ENCODE measurements around the gene DCP1A.
"Not testable (repeated sequence)": the region's sequence is repeated elsewhere in the genome, so short reads cannot be mapped to it uniquely, and the experiment has no call there.

The DCP1A gene

GRCh38 chr3:53273146-53273670 lies 74.1 kb downstream of the DCP1A start:
- DNase-seq (ENCODE audit: low read depth in 2 of 2), result no peak
- no peak for TF ChIP-seq CTCF (IDR thresholded peaks at IDR 0.05; ENCODE audit: low read depth, low read length)
- no peak overlapping the region for H3K4me3 ChIP-seq (replicated peaks in 1 of 2; ENCODE audit: low read depth in 2 of 2, low read length in 2 of 2)

- DNase-seq (ENCODE audit: low read depth in 2 of 2), result peak; percentile 98
These were observed 77.2 kb downstream of the DCP1A start for GRCh38 chr3:53269888-53270880.

GRCh38 chr3:53269193-53269592 lies 78.2 kb downstream of the DCP1A start:
- DNase-seq (ENCODE audit: low read depth in 2 of 2); H3K4me3 ChIP-seq (replicated peaks in 1 of 2; ENCODE audit: low read depth in 2 of 2, low read length in 2 of 2): not testable (repeated sequence)

More at GRCh38 chr3:53269888-53270880, 77.2 kb downstream of the DCP1A start:
- H3K4me3 ChIP-seq (replicated peaks in 1 of 2; ENCODE audit: low read depth in 2 of 2, low read length in 2 of 2), result no peak overlapping the region
- no peak for TF ChIP-seq CTCF (IDR thresholded peaks at IDR 0.05; ENCODE audit: low read depth, low read length)

- no peak overlapping the region for H3K4me3 ChIP-seq (replicated peaks in 1 of 2; ENCODE audit: low read depth in 2 of 2, low read length in 2 of 2)
- no peak for TF ChIP-seq CTCF (IDR thresholded peaks at IDR 0.05; ENCODE audit: low read depth, low read length)
- no peak for DNase-seq (ENCODE audit: low read depth in 2 of 2)
These were observed 79.6 kb downstream of the DCP1A start for GRCh38 chr3:53267766-53268165.

GRCh38 chr3:53264718-53265117 lies 82.6 kb downstream of the DCP1A start:
- no peak for DNase-seq (ENCODE audit: low read depth in 2 of 2)
- H3K4me3 ChIP-seq (replicated peaks in 1 of 2; ENCODE audit: low read depth in 2 of 2, low read length in 2 of 2), result no peak overlapping the region

GRCh38 chr3:53263907-53264306 lies 83.4 kb downstream of the DCP1A start:
- no peak for DNase-seq (ENCODE audit: low read depth in 2 of 2)
- no peak overlapping the region for H3K4me3 ChIP-seq (replicated peaks in 1 of 2; ENCODE audit: low read depth in 2 of 2, low read length in 2 of 2)
- TF ChIP-seq CTCF (IDR thresholded peaks at IDR 0.05; ENCODE audit: low read depth, low read length), result no peak

More at GRCh38 chr3:53264718-53265117, 82.6 kb downstream of the DCP1A start:
- TF ChIP-seq CTCF (IDR thresholded peaks at IDR 0.05; ENCODE audit: low read depth, low read length), result no peak

- TF ChIP-seq CTCF (IDR thresholded peaks at IDR 0.05; ENCODE audit: low read depth, low read length), result no peak
- DNase-seq (ENCODE audit: low read depth in 2 of 2), result no peak
- no peak overlapping the region for H3K4me3 ChIP-seq (replicated peaks in 1 of 2; ENCODE audit: low read depth in 2 of 2, low read length in 2 of 2)
These were observed 85.6 kb downstream of the DCP1A start for GRCh38 chr3:53261712-53262111.
